Esophagus muscularis mucosa (tissue), 3 donors: ENCODE results near the gene SLC2A11.

ENCODE experiments used
- CTCF ChIP-seq, 3 experiments: fragments of 200-600 bp in 2 of 3; fragments of 450-650 bp in 1 of 3; sonication (generic) in 2 of 3; IDR thresholded peaks; one replicate each; pipeline ENCODE4 v1.5.1; 2017 to 2019; ENCODE audit warnings: antibody characterized with exemption in 3 of 3, mild to moderate bottlenecking in 2 of 3, moderate library complexity in 1 of 3
- POLR2A ChIP-seq: fragments of 450-650 bp; IDR thresholded peaks from one replicate; pipeline ENCODE4 v1.6.1; 2017; ENCODE audit warnings: antibody characterized with exemption, moderate library complexity, mild to moderate bottlenecking, low read depth
- POLR2AphosphoS5 ChIP-seq, 2 donors: sonication (generic); formaldehyde crosslinking; IDR thresholded peaks; one replicate each; pipeline ENCODE4 v1.6.1; 2017; ENCODE audit warnings: antibody characterized with exemption in 2 of 2

DNA sequence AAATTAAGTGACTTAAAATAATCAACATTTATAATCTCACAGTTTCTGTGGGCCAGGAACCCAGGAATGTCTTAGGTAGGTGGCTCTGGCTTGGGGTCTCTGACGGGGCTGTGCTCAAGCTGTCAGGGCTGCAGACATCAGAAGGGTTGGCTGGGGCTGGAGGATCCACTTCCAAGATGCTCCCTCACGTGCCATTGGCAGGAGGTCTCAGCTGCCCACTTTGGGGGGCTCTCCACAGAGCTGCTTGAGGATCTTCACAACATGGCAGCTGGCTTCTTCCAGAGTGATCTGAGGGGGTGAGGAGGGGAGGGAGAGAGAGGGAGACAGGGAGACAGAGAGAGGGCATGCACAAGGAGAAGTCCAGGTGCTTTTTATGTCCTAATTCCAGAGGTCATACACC lies 18.1 kb downstream of the SLC2A11 start:
- TF ChIP-seq POLR2A, result no peak
- no peak for TF ChIP-seq CTCF (IDR thresholded peaks at IDR 0.05)
- no peak for TF ChIP-seq POLR2AphosphoS5 (IDR thresholded peaks at IDR 0.05)
